Keratinocyte (primary cell): ENCODE measurements around the gene FAM78A.

Experiments
- EZH2 ChIP-seq: IDR thresholded peaks from one replicate; pipeline ENCODE4 v1.6.1; 2012; ENCODE audit warnings: inconsistent platforms, mild to moderate bottlenecking, low read length, moderate library complexity
- TF ChIP-seq, protein P1 (sequence below), 3 experiments: IDR thresholded peaks in 1 of 3; conservative IDR thresholded peaks in 1 of 3; optimal IDR thresholded peaks in 1 of 3; 2 replicates in 2 of 3; 3 replicates in 1 of 3; pipeline versions ENCODE3 to v1.5.1; 2011; ENCODE audit warnings: low read length in 3 of 3, mild to moderate bottlenecking in 3 of 3, moderate library complexity in 2 of 3, control low read depth in 1 of 3, inconsistent platforms in 1 of 3; ENCODE audit not compliant: insufficient read depth in 2 of 3; ENCODE audit errors: extremely low read depth in 1 of 3

- TF ChIP-seq, protein P1, sequence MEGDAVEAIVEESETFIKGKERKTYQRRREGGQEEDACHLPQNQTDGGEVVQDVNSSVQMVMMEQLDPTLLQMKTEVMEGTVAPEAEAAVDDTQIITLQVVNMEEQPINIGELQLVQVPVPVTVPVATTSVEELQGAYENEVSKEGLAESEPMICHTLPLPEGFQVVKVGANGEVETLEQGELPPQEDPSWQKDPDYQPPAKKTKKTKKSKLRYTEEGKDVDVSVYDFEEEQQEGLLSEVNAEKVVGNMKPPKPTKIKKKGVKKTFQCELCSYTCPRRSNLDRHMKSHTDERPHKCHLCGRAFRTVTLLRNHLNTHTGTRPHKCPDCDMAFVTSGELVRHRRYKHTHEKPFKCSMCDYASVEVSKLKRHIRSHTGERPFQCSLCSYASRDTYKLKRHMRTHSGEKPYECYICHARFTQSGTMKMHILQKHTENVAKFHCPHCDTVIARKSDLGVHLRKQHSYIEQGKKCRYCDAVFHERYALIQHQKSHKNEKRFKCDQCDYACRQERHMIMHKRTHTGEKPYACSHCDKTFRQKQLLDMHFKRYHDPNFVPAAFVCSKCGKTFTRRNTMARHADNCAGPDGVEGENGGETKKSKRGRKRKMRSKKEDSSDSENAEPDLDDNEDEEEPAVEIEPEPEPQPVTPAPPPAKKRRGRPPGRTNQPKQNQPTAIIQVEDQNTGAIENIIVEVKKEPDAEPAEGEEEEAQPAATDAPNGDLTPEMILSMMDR (optimal IDR thresholded peaks at IDR 0.05 in 1 of 3, IDR thresholded peaks at IDR 0.05 in 1 of 3, conservative IDR thresholded peaks at IDR 0.05 in 1 of 3; ENCODE audit: extremely low read depth in 1 of 3, insufficient read depth in 2 of 3, low read length in 3 of 3), result no peak
- TF ChIP-seq EZH2, result no peak
These were observed 40.8 kb downstream of the FAM78A start for GRCh38 chr9:131235480-131235851.
